GM23338 (cell line): ENCODE measurements around the gene UQCC2. TPM values are rescaled to one million over a fixed set of nuclear protein-coding genes. Genes with fewer than 3 reads are reported as not detected.

ENCODE experiments used
- ATAC-seq: fragments of 200-7000 bp; cut with Tn5 transposase; 3 replicates; pipeline ENCODE4 v1.9.1; 2020
- DNase-seq: peaks from one replicate; pipeline ENCODE4 v3.0.0-alpha.2; 2015; ENCODE audit warnings: low spot score
- H2AFZ ChIP-seq: fragments of 200-600 bp; sonication (generic); 2 replicates; pipeline ENCODE4 v1.8.0; 2016; ENCODE audit warnings: antibody characterized with exemption, mild to moderate bottlenecking, moderate library complexity
- H3F3A ChIP-seq: fragments of 200-600 bp; sonication (generic); replicated peaks from 2 replicates; pipeline ENCODE4 v1.8.0; 2017; ENCODE audit warnings: antibody characterized with exemption, mixed run types, low read depth
- H3K27ac ChIP-seq: fragments of 200-600 bp; sonication (generic); 2 replicates; pipeline ENCODE4 v1.6.1; 2016; ENCODE audit warnings: low read depth
- H3K27me3 ChIP-seq: fragments of 200-600 bp; sonication (generic); 2 replicates; pipeline ENCODE4 v1.8.0; 2016; ENCODE audit warnings: mild to moderate bottlenecking, mixed run types, moderate library complexity; ENCODE audit not compliant: insufficient read depth
- H3K36me3 ChIP-seq: fragments of 200-600 bp; sonication (generic); 2 replicates; pipeline ENCODE4 v1.8.0; 2016; ENCODE audit warnings: mild to moderate bottlenecking; ENCODE audit not compliant: insufficient read depth
- H3K4me1 ChIP-seq: fragments of 200-600 bp; sonication (generic); 2 replicates; pipeline ENCODE4 v1.8.0; 2016; ENCODE audit warnings: mild to moderate bottlenecking, moderate library complexity; ENCODE audit not compliant: insufficient read depth
- H3K4me2 ChIP-seq: fragments of 200-600 bp; sonication (generic); 2 replicates; pipeline ENCODE4 v1.7.1; 2017; ENCODE audit warnings: mixed run types
- H3K4me3 ChIP-seq: fragments of 200-600 bp; sonication (generic); 2 replicates; pipeline ENCODE4 v1.6.1; 2016; ENCODE audit warnings: mixed run types
- H3K79me2 ChIP-seq: fragments of 200-600 bp; sonication (generic); replicated peaks from 2 replicates; pipeline ENCODE4 v1.8.0; 2017; ENCODE audit warnings: mild to moderate bottlenecking; ENCODE audit not compliant: insufficient read depth
- H3K9me2 ChIP-seq: fragments of 200-600 bp; sonication (generic); 2 replicates; pipeline ENCODE4 v1.8.0; 2017; ENCODE audit not compliant: insufficient read depth
- H4K20me1 ChIP-seq: fragments of 200-600 bp; sonication (generic); replicated peaks from 2 replicates; pipeline ENCODE4 v1.8.0; 2017; ENCODE audit warnings: mild to moderate bottlenecking; ENCODE audit not compliant: insufficient read depth
- H3K27ac Mint-ChIP-seq: 2 replicates; pipeline ENCODE4 v1.8.0; 2020; ENCODE audit warnings: inconsistent platforms, mild to moderate bottlenecking, moderate library complexity, mixed read lengths
- H3K27me3 Mint-ChIP-seq: 3 replicates; pipeline ENCODE4 v1.8.0; 2022; ENCODE audit warnings: low read depth, mild to moderate bottlenecking, moderate library complexity, mixed read lengths, inconsistent platforms; ENCODE audit not compliant: insufficient read depth, poor library complexity
- H3K36me3 Mint-ChIP-seq: 3 replicates; pipeline ENCODE4 v1.8.0; 2021; ENCODE audit warnings: low read depth, mild to moderate bottlenecking, inconsistent platforms, moderate library complexity, mixed read lengths
- H3K4me1 Mint-ChIP-seq: 3 replicates; pipeline ENCODE4 v1.8.0; 2020; ENCODE audit warnings: mild to moderate bottlenecking, inconsistent platforms, mixed read lengths
- H3K4me3 Mint-ChIP-seq: 3 replicates; pipeline ENCODE4 v1.8.0; 2021; ENCODE audit warnings: moderate library complexity, mild to moderate bottlenecking, inconsistent platforms, mixed read lengths
- H3K9me3 Mint-ChIP-seq: 3 replicates; pipeline ENCODE4 v1.8.0; 2020; ENCODE audit warnings: moderate library complexity, mild to moderate bottlenecking, inconsistent platforms, mixed read lengths
- CREB1 ChIP-seq: fragments of 250-450 bp; sonication (Bioruptor Pico); IDR thresholded peaks from 2 replicates; pipeline ENCODE4 v1.5.0; 2020; ENCODE audit warnings: low read depth, mild to moderate bottlenecking, moderate library complexity
- EZH2 ChIP-seq: fragments of 200-600 bp; sonication (generic); IDR thresholded peaks from one replicate; pipeline ENCODE4 v1.8.0; 2017; ENCODE audit warnings: antibody characterized with exemption, mild to moderate bottlenecking, low read depth; ENCODE audit not compliant: unreplicated experiment
- EZH2phosphoT487 ChIP-seq: fragments of 200-600 bp; sonication (generic); IDR thresholded peaks from one replicate; pipeline ENCODE4 v1.8.1; 2018; ENCODE audit warnings: antibody characterized with exemption; ENCODE audit not compliant: unreplicated experiment
- JUNB ChIP-seq: IDR thresholded peaks from one replicate; pipeline ENCODE4 v1.6.1; 2016; ENCODE audit warnings: antibody characterized with exemption; ENCODE audit not compliant: unreplicated experiment
- NANOG ChIP-seq: IDR thresholded peaks from 2 replicates; pipeline ENCODE4 v1.6.1; 2016; ENCODE audit warnings: antibody characterized with exemption, borderline replicate concordance
- POLR2AphosphoS5 ChIP-seq: IDR thresholded peaks from 2 replicates; pipeline ENCODE4 v1.6.1; 2016; ENCODE audit warnings: antibody characterized with exemption, low read depth
- ZNF114 ChIP-seq: fragments of 250-450 bp; sonication (Bioruptor Pico); IDR thresholded peaks from 2 replicates; pipeline ENCODE4 v1.5.0; 2020; ENCODE audit warnings: mild to moderate bottlenecking, moderate library complexity
- ZNF331 ChIP-seq: fragments of 250-450 bp; sonication (Bioruptor Pico); IDR thresholded peaks from 2 replicates; pipeline ENCODE4 v1.5.0; 2020; ENCODE audit warnings: low read depth, mild to moderate bottlenecking, moderate library complexity
- polyA plus RNA-seq: library from polyadenylated mRNA; unstranded; fragments of >200 nt; fragmentation: Nextera tagmentation; extraction: Ambion mirVana; gene quantifications from 2 replicates; pipeline ENCODE4 v1.2.1, GENCODE V29; 2016
- total RNA-seq: library from RNA; depleted of rRNA; stranded (reverse); fragments of >200 nt; shearing (Covaris generic); gene quantifications from 2 replicates; pipeline ENCODE4 v1.2.3, GENCODE V29; 2014
- TF ChIP-seq, protein P1 (sequence below): IDR thresholded peaks from one replicate; pipeline ENCODE4 v1.6.1; 2018; ENCODE audit warnings: antibody characterized with exemption; ENCODE audit not compliant: unreplicated experiment
- TF ChIP-seq, protein P2 (sequence below), 2 experiments: fragments of 200-600 bp in 1 of 2; sonication (generic) in 1 of 2; conservative IDR thresholded peaks; 2 replicates each; pipeline versions ENCODE4 v1.5.1 to v1.6.1; 2016 to 2017; ENCODE audit warnings: antibody characterized with exemption in 2 of 2, low read depth in 2 of 2, mild to moderate bottlenecking in 2 of 2, moderate library complexity in 1 of 2

UQCC2 gene
- total and polyA plus RNA-seq, 2 experiments from 2014 or later = 48.9 to 379 TPM

DNA sequence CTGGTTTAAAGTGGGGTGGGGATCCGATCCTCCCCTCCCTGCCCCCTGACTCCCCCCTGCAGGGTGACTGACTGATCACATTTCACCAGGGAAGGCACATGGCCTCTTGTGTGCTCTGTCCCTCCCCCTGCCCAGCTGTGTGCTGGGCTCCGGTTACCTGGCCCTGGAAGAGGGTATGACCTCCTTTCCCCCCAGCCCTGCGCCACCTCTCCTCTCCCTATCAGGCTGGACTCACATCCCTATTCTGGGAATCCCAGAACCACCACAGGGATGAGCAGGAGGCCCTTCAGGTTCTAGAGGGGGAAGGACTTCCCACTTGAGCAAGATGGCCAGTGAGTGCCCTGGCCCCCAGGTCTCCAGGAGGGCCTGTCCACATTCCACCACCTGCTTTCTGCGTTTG is 37.3 kb upstream of the UQCC2 start (continued):
- TF ChIP-seq CREB1 (no peak), JUNB (no peak), ZNF114 (CRISPR knock-in tag) (no peak)

DNA sequence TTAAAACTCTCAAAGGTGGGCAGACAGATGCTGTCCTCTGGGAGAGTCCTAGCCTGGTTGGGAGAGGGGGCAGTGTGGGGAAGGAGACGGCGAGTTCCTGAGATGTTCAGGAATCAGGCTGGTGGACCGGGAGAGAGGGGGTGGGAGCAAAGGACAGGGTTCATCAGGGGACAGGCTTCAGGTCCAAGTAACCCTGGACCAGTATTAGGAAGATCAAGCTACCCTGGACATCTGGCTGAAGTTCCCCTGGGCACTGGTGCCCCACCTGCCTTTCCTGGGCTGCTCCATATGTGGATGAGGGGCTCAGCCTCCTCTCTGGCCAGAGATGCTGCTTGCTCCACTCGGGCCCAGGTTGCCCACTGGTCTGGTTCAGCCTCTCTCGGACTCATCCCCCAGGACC is 36.3 kb upstream of the UQCC2 start:
- no peaks in the 10 kb centered on the region for H3K79me2 ChIP-seq
- H3K27me3 ChIP-seq = no peaks in the 10 kb centered on the region
- no peaks in the 10 kb centered on the region for H3F3A ChIP-seq
- H2AFZ ChIP-seq = no peak overlapping the region
- DNase-seq (no peak), ATAC-seq (no peak)
- no peaks in the 10 kb centered on the region for H3K9me2 ChIP-seq
- Mint-ChIP-seq H3K4me3 (no peak overlapping the region), H3K27me3 (peaks cover 9% of the 10 kb centered on the region), H3K36me3 (no peaks in the 10 kb centered on the region), H3K4me1 (peaks cover 40% of the 10 kb centered on the region), H3K27ac (no peak overlapping the region), H3K9me3 (no peaks in the 10 kb centered on the region)
- peaks cover 20% of the 10 kb centered on the region for H3K4me1 ChIP-seq
- no peak for TF ChIP-seq CREB1
- no peak overlapping the region for H3K4me2 ChIP-seq
- no peaks in the 10 kb centered on the region for H4K20me1 ChIP-seq
- no peak overlapping the region for H3K27ac ChIP-seq
- no peaks in the 10 kb centered on the region for H3K36me3 ChIP-seq
- H3K4me3 ChIP-seq = no peak overlapping the region

DNA sequence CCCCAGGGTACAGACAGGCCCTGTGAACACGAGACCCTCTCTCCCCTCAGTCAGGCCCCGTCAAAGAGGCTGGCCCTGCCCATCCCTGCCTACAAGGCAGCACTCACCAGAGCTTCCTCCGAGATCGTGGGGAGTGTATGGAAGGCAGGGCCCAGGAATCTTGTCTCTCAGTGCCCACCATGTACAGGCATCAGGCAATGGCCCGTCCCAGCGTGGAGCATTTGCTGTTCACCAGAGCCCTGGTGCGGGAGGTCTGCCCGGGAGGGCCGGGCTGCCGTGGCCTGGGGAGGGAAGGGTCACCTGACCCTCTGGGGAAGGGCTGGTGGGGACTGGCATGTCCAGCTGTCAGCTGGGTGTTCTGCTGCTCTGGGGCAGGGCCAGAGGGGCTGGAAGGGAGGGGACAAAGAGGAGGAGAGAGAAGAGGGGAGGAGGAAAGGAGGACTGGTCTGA is 35.2 kb upstream of the UQCC2 start, which contains the start of gene IP6K3:
IP6K3 (minus strand) TSS at position 255 of the 450 bp plus-strand sequence. CDS start 11,429 bp downstream, outside the sequence.
- Histone ChIP-seq H3K27me3 (no peaks in the 10 kb centered on the region), H2AFZ (no peak within 1 kb of the TSS), H3K79me2 (no peaks in the 10 kb centered on the region), H3K4me1 (peaks cover 20% of the 10 kb centered on the region), H3K4me2 (peak within 1 kb of the TSS; percentile 38; the same call in 1 of the 2 replicates), H3K9me2 (no peaks in the 10 kb centered on the region), H3K27ac (no peak within 1 kb of the TSS), H3K4me3 (no peak within 1 kb of the TSS), H3K36me3 (no peaks in the 10 kb centered on the region), H3F3A (no peaks in the 10 kb centered on the region), H4K20me1 (no peaks in the 10 kb centered on the region)
- H3K36me3 Mint-ChIP-seq = no peaks in the 10 kb centered on the region
- H3K27ac Mint-ChIP-seq = no peak within 1 kb of the TSS
- peak; percentile 2; the same call in 1 of the 3 replicates for ATAC-seq
- H3K9me3 Mint-ChIP-seq = no peaks in the 10 kb centered on the region
- H3K4me1 Mint-ChIP-seq = peaks cover 43% of the 10 kb centered on the region
- H3K4me3 Mint-ChIP-seq = no peak within 1 kb of the TSS; the same call in 2 of the 3 replicates
- no peak for DNase-seq
- H3K27me3 Mint-ChIP-seq = peaks cover 13% of the 10 kb centered on the region
- TF ChIP-seq ZNF331 (no peak), POLR2AphosphoS5 (no peak), CREB1 (no peak), ZNF114 (CRISPR knock-in tag) (no peak), NANOG (no peak), EZH2 (no peak), EZH2phosphoT487 (no peak)
- TF ChIP-seq, protein P1, sequence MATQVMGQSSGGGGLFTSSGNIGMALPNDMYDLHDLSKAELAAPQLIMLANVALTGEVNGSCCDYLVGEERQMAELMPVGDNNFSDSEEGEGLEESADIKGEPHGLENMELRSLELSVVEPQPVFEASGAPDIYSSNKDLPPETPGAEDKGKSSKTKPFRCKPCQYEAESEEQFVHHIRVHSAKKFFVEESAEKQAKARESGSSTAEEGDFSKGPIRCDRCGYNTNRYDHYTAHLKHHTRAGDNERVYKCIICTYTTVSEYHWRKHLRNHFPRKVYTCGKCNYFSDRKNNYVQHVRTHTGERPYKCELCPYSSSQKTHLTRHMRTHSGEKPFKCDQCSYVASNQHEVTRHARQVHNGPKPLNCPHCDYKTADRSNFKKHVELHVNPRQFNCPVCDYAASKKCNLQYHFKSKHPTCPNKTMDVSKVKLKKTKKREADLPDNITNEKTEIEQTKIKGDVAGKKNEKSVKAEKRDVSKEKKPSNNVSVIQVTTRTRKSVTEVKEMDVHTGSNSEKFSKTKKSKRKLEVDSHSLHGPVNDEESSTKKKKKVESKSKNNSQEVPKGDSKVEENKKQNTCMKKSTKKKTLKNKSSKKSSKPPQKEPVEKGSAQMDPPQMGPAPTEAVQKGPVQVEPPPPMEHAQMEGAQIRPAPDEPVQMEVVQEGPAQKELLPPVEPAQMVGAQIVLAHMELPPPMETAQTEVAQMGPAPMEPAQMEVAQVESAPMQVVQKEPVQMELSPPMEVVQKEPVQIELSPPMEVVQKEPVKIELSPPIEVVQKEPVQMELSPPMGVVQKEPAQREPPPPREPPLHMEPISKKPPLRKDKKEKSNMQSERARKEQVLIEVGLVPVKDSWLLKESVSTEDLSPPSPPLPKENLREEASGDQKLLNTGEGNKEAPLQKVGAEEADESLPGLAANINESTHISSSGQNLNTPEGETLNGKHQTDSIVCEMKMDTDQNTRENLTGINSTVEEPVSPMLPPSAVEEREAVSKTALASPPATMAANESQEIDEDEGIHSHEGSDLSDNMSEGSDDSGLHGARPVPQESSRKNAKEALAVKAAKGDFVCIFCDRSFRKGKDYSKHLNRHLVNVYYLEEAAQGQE = no peak
- TF ChIP-seq, protein P2, sequence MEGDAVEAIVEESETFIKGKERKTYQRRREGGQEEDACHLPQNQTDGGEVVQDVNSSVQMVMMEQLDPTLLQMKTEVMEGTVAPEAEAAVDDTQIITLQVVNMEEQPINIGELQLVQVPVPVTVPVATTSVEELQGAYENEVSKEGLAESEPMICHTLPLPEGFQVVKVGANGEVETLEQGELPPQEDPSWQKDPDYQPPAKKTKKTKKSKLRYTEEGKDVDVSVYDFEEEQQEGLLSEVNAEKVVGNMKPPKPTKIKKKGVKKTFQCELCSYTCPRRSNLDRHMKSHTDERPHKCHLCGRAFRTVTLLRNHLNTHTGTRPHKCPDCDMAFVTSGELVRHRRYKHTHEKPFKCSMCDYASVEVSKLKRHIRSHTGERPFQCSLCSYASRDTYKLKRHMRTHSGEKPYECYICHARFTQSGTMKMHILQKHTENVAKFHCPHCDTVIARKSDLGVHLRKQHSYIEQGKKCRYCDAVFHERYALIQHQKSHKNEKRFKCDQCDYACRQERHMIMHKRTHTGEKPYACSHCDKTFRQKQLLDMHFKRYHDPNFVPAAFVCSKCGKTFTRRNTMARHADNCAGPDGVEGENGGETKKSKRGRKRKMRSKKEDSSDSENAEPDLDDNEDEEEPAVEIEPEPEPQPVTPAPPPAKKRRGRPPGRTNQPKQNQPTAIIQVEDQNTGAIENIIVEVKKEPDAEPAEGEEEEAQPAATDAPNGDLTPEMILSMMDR (conservative IDR thresholded peaks at IDR 0.05; ENCODE audit: low read depth in 2 of 2) = no peak
